SH-SY5Y (cell line): Measurements from ENCODE around the gene PPFIA4.

Experiments used
- GATA2 ChIP-seq: IDR thresholded peaks from 2 replicates; pipeline ENCODE4 v1.6.1; 2011; ENCODE audit warnings: mild to moderate bottlenecking, low read depth, low read length
- GATA3 ChIP-seq: IDR thresholded peaks from 2 replicates; pipeline ENCODE4 v1.6.1; 2011; ENCODE audit warnings: low read depth, mild to moderate bottlenecking, low read length, moderate library complexity

GRCh38 chr1:203036135-203036534, 9.8 kb downstream of the PPFIA4 start:
- no peak for TF ChIP-seq GATA2
- TF ChIP-seq GATA3, result no peak
